Measurements from ENCODE around the gene TIMM10B.

DNA sequence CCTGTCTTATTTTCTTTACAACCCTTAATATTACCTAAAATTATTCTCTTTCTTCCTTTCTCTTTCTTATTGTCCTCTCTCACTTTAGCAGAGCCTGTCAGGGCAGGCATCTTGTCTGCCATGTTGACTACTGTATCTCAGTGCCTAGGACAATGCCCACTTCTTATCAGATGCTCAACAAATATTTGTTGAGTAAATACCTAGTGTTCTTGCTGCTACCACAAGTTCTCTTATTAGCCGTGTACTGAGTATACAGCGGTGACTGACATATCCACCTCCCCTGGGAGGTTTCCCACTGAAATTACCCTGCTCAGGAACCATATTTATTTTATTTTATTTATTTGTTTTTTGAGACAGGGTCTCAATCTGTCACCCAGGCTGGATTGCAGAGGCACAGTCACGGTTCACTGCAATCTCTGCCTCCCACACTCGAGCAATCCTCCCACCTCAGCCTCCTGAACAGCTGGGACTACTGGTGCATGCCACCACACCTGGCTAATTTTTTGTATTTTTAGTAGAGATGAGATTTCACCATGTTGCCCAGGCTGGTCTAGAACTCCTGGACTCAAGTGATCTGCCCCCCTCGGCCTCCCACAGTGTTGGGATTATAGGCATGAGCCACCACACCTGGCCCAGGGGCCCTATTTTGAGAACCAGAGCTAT, 47.2 kb upstream of the TIMM10B start:
- TF ChIP-seq POLR2A (IDR thresholded peaks at IDR 0.05; ENCODE audit: low read length) (no peak), GATA1 (IDR thresholded peaks at IDR 0.05; ENCODE audit: low read depth, low read length) (no peak)
